IPS-NIHi11 (cell line): ENCODE data around the gene BARHL1.

Experiments
- DNase-seq: peaks from one replicate; pipeline ENCODE4 v3.0.0; 2012; ENCODE audit warnings: mixed read lengths, low spot score

Gene BARHL1

GRCh38 chr9:132582276-132582785 is at the start of gene BARHL1:
Gene BARHL1, plus strand, starts transcription at chr9:132582606. Its CDS starts 192 bp downstream, at chr9:132582798.
- no peak for DNase-seq

DNA sequence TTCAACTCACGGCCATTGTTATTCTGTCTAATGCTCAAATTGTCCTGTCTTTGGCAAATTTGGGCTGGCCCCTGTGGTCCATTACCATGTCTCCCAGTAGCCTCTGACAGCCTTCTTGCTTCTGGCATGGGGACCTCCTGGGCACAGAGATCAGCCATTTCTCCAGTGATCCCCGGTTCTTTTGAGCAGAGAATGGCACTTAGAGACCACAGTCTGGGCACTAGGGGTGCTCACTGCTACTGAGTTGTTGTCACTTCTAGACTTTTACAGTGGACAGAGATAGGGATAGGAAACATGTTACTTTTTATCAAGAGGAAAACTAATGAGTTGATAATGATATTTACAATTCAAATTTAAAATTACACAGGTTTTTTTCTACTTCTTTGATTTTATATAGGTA is 47.6 kb upstream of the BARHL1 start:
- DNase-seq, result no peak

DNA sequence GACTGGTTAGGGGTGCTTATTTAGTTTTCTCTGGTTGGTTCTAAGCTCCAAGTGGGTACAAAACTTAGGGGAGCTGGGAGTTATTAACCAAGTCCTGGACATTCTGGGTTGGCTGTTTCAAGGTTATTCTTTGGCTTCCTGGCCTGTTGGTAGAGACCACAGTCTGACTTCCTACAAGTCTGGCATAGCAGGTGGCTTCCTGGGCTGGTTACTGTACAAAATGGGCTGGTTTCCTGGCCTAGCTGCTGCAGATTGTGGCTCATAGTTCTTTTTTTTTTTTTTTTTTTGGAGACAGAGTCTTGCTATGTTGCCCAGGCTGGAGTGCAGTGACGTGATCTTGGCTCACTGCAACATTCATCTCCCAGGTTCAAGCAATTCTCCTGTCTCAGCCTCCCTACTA is 46.3 kb upstream of the BARHL1 start:
- DNase-seq, result no peak

- no peak for DNase-seq
Measured at GRCh38 chr9:132537352-132537751, 45.1 kb upstream of the BARHL1 start.

DNA sequence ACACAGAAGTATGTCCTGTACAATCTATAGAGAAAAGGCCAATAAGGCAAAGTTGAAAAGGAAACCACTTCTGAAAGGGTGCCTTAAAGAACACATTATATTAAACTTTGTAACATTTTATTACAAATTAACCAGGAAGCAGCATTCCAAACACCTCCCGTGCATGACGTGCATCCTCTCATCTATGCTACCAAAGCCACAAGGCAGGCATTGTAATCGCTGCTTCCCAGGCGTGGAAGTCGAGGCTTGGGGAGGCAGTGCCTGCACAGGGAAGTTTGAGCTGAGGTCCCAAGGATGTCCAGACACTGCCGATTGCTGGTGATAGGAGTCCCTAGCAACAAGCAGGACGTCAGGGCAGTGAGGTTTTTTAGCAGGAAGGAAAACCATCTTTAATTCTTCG is 44.3 kb upstream of the BARHL1 start:
- DNase-seq, result no peak

- DNase-seq, result no peak
Measured at GRCh38 chr9:132539096-132539495, 43.3 kb upstream of the BARHL1 start.

- DNase-seq, result no peak
Measured at GRCh38 chr9:132541051-132541450, 41.4 kb upstream of the BARHL1 start.

- DNase-seq, result no peak
Measured at GRCh38 chr9:132541870-132542830, 40.3 kb upstream of the BARHL1 start.

DNA sequence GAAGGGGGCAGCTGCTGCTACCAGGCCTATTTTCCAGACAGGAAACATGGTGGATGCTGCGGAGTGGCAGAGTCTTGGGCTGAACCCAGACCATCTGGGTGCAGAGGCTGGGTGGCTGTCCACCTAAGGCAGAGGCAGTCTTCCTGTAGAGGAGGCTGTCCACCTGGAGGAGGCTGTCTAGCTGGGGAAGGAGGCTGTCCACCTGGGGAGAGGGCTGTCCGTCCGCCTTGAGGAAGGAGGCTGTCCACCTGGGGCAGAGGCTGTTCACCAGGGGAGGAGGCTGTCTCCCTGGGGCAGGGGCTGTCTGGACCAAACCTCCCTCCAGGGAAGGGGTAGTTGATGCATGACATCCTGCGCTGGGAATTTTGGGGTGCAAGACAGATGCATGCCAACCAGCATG is 39.2 kb upstream of the BARHL1 start:
- no peak for DNase-seq

DNA sequence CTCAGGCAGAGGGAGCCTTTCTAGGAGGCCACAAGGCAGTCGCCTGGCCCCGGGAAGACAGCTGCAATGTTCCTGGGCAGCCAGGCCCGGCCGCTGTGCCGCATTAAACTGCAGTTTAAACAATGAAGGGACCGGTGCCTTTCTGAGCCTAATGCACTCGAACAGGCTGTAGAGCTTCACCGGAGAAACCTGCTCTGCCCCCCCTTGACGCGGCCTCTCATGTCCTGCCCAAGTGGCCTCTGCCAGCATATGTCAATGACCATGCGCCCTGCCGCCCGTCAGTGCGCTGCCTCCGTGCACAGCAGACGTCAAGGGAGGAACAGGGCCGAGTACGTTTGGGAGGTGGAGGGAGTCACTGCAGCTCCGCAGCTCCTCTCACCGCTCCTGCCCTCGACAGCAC is 38.4 kb upstream of the BARHL1 start:
- DNase-seq, result no peak

- no peak for DNase-seq
Measured at GRCh38 chr9:132545578-132545977, 36.8 kb upstream of the BARHL1 start.

GRCh38 chr9:132546148-132547051 is 36.0 kb upstream of the BARHL1 start:
- DNase-seq, result peak; percentile 82

GRCh38 chr9:132547052-132547431 is 35.4 kb upstream of the BARHL1 start:
- DNase-seq, result no peak

- DNase-seq, result no peak
Measured at GRCh38 chr9:132547436-132547835, 35.0 kb upstream of the BARHL1 start.

GRCh38 chr9:132547976-132548730 is 34.3 kb upstream of the BARHL1 start:
- no peak for DNase-seq

GRCh38 chr9:132548751-132549640 is 33.4 kb upstream of the BARHL1 start:
- DNase-seq, result no peak

- no peak for DNase-seq
Measured at GRCh38 chr9:132551556-132551955, 30.9 kb upstream of the BARHL1 start.

GRCh38 chr9:132552041-132552440 is 30.4 kb upstream of the BARHL1 start:
- no peak for DNase-seq

DNA sequence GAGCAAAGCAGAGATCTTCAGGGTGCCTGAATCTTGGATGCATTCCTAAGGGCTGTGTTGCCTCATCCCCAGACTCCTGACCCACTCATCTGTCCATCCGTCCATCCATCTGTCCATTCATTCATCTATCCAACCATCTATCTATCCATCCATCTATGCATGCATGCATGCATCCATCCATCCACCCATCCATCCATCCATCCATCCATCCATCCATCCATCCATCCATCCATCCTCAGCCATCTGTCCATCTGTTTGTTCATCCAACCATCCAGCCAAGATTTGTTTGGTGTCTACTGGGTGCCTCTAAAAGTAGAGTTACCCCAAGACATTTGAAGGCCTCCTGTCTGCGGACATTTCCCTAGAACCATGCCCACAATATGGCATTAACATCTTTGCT is 27.7 kb upstream of the BARHL1 start:
- DNase-seq, result no peak

- DNase-seq, result no peak
Measured at GRCh38 chr9:132555528-132555927, 26.9 kb upstream of the BARHL1 start.

GRCh38 chr9:132556235-132556634 is 26.2 kb upstream of the BARHL1 start:
- DNase-seq, result no peak
